ENCODE measurements around the gene PSMA1.
"Not testable (repeated sequence)": the region's sequence is repeated elsewhere in the genome, so short reads cannot be mapped to it uniquely, and the experiment has no call there.

DNA sequence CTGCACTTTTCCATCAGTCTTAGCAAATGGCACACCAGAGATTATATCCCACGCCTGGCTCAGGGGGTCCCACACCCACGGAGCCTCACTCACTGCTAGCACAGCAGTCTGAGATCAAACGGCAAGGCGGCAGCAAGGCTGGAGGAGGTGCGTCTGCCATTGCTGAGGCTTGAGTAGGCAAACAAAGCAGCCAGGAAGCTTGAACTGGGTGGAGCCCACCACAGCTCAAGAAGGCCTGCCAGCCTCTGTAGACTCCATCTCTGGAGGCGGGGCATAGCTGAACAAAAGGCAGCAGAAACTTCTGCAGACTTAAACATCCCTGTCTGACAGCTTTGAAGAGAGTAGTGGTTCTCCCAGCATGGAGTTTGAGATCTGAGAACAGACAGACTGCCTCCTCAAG is 49.3 kb upstream of the PSMA1 start:
- TF ChIP-seq, protein P1, sequence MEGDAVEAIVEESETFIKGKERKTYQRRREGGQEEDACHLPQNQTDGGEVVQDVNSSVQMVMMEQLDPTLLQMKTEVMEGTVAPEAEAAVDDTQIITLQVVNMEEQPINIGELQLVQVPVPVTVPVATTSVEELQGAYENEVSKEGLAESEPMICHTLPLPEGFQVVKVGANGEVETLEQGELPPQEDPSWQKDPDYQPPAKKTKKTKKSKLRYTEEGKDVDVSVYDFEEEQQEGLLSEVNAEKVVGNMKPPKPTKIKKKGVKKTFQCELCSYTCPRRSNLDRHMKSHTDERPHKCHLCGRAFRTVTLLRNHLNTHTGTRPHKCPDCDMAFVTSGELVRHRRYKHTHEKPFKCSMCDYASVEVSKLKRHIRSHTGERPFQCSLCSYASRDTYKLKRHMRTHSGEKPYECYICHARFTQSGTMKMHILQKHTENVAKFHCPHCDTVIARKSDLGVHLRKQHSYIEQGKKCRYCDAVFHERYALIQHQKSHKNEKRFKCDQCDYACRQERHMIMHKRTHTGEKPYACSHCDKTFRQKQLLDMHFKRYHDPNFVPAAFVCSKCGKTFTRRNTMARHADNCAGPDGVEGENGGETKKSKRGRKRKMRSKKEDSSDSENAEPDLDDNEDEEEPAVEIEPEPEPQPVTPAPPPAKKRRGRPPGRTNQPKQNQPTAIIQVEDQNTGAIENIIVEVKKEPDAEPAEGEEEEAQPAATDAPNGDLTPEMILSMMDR (IDR thresholded peaks at IDR 0.05), result not testable (repeated sequence)
- not testable (repeated sequence) for TF ChIP-seq POLR2A (IDR thresholded peaks at IDR 0.05)

All from right lobe of liver (tissue), 4 donors.